Stimulated activated CD4-positive, alpha-beta T cell treated with anti-CD3 and anti-CD28 coated beads, Interleukin-2, amount 100 ng/mL, for 4 hours (primary cell): ENCODE results near the gene TMEM179.
A peak's percentile ranks its signal among the peaks of the same experiment; 100 is the strongest.

Experiments used
- DNase-seq: peaks from one replicate; pipeline ENCODE4 v3.0.0-alpha.2; 2020; ENCODE audit warnings: low read depth

The TMEM179 gene

GRCh38 chr14:104569435-104569834, 35.1 kb downstream of the TMEM179 start:
- DNase-seq = no peak

- no peak for DNase-seq
Observed at GRCh38 chr14:104568620-104569019, 36.0 kb downstream of the TMEM179 start.

- DNase-seq = no peak
Observed at GRCh38 chr14:104567957-104568225, 36.7 kb downstream of the TMEM179 start.

DNA sequence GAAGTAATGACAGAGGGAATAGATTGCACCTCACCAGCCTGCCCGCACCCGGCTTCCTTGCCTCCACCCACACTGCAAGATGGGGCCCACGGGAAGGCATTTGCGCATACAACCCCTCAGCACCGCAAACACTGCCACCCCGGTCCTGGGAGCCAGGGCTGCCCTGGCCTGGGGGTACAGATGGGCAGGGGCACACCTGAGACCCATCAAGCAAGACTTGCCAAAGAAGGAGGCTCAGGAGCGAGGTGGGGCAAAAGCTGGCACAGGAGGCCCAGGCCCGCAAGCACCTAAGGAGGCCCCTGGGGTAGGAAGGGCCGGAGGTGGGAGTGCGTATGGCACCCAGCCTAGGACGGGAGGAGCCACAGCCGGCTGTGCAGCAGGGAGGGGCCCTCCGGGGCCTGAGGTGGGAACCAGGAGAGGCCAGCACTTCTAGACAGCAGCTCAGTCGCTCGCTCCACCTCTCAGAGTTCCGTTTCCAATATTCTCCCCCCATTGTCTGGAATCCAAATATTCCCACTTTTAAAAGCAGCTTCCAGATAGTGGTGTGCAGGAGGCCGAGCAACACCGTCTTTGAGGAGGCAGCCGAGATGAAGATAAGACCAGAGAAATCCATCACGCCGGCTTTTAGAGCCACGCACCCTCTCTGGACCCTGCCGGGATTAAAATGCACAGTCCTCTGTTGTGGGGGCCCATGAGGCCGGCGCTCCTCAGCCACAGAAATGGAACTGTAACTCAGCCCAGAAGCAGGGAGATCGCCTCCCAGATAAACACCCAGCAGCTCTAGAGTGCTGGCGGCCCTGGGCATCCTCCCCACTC, 37.2 kb downstream of the TMEM179 start:
- DNase-seq = no peak

DNA sequence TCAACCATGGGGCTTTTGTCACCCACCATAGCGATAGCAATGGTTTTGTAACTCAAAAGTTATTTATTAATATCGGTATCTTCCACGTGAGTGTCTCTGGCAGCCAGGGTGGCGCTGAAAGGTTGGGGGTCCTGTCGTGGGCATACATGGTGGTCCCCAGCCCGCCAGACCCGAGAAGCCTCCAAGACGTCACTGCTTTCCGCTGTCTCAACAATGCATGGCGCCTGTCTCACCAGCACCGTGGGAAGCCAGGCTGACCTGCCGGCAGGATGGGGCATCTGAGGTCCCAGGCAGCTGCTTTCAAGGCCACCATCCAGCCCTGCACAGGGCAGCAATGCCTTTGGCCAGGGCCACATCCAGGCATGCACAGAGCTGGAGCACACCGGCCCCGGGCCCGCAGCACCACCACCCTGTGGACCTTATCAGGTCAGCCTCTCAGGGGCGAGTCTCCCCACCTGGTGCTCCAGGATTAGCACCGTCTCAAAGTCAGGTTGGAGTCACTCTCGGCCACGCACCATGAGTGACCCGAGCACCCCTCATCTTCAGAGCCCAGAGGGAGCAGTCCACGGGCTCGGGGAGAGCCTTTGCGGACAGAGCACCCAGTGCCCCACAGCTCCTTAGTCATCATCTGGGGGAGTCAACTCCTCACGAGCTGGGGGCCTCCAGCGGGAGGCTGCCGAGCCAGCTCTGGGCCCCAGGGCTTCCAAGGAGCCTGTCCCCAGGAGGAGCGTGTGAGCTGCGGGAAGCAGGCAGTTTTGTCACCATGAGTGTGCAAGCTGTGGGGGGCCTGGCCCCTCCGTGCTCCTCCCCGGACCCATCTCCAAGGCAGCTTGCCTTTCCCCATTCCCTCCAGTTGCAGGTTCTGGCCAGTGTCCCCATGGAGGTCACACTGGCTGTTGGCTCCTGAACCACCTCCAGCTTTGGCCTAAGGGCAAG, 39.6 kb downstream of the TMEM179 start:
- no peak for DNase-seq

DNA sequence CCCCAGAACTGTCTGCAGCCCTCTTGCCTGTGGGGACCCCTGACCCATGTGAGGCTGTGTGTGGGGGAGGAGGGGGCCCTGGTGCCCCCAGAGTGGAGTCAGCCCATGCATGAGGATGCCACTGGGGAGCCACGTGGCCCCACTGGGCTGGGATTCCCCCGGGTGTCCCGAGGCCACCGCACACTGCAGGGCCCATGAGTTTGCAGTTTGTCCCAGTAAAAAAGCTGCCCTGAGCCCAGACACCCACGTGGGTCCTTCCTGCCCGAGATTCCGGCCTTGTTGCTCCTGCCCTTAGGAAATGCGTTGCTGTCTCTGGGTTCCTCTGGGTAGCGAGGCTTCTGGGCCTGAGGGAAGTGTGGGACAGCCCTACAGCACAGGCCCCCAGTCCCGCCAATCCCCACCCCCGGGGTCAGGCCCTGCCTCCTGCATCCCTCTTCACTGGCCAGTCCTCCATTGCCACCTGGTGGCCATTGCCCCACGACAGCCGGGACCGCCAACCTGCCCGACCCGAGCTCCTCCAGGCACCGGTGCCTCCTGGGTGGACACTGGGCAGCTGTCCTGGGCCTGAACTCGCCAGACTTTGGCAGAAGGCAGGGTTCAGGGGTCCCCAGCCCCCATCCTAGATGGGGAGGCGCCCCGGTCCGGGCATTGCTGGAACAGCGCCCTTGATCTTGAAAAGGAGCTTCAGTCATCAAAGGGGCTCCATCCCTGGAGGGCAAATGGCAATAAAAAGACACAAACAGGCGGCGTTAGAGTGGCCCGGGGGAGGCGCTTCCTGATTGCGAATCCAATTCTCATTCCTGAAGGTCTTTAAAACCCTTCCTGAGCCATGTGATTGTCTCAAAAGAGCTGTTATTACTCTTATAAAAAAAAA, 40.6 kb downstream of the TMEM179 start:
- DNase-seq = peak; percentile 53

DNA sequence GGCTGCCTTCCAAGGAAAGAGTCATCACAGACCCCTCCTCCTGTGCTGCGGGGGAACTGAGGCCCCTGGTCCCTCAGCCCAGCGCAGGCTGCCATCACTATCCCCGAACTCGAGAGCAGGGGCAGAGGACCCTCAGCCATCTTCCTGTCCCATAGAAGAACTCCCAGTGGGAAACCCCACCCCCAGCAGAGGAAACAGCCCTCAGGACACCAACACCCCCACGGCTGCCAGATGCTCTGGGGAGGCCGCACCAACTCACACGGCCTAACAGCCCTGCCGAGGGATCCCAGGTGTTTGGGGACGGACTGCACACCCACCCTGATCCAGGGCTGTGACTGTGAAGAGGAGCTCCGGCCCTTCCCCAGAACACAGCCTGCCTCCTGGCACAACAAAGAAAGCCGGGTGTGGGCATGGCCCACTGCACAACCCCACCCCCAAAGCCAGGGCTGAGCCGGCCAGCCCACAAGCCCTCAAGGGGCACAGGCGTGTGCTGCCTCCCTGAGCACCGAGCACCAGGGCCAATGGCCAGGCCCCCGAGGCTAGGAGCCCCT, 41.3 kb downstream of the TMEM179 start:
- no peak for DNase-seq

- no peak for DNase-seq
Observed at GRCh38 chr14:104562606-104563005, 42.0 kb downstream of the TMEM179 start.

GRCh38 chr14:104561632-104562495, 42.7 kb downstream of the TMEM179 start:
- no peak for DNase-seq

DNA sequence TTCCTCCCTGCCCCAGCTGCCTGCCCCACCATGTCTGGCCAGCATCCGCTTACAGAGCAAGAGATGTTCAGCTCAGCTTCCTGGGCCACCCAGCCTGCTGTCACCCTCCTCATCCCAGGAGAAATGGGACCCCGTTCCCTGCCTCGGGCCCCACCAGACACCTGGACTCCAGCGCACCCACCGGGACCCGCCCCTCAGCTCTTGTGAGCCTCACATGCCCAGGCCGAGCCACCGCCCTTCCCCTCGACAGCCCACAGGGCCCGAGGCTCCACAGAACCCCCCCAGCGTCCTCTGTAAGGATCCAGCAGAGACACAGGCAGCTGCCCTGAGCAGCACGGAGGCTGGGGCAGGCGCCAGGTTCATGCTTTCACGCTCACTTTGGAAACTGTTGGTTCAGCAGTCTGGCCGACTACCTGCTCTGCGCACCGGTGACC, 43.4 kb downstream of the TMEM179 start:
- DNase-seq = no peak

DNA sequence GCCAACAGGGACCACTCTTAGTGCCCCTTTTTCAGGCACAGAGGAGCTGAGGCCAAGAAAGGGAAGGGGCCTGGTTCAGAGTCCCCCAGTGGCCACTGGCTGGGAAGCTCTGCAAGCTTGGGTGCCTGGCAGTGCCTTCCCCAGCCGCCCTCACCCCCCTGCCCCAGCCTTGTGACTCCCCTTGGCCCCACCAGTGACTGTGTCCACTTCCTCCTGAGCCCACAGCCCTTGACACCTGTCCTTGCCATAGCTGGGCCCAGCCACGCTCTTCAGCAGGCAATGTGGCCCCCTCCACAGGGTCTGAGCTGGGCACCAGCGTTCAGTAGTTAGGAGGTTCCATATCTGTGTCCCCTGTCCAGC, 44.0 kb downstream of the TMEM179 start:
- no peak for DNase-seq

- DNase-seq = no peak
Observed at GRCh38 chr14:104559804-104560585, 44.6 kb downstream of the TMEM179 start.

DNA sequence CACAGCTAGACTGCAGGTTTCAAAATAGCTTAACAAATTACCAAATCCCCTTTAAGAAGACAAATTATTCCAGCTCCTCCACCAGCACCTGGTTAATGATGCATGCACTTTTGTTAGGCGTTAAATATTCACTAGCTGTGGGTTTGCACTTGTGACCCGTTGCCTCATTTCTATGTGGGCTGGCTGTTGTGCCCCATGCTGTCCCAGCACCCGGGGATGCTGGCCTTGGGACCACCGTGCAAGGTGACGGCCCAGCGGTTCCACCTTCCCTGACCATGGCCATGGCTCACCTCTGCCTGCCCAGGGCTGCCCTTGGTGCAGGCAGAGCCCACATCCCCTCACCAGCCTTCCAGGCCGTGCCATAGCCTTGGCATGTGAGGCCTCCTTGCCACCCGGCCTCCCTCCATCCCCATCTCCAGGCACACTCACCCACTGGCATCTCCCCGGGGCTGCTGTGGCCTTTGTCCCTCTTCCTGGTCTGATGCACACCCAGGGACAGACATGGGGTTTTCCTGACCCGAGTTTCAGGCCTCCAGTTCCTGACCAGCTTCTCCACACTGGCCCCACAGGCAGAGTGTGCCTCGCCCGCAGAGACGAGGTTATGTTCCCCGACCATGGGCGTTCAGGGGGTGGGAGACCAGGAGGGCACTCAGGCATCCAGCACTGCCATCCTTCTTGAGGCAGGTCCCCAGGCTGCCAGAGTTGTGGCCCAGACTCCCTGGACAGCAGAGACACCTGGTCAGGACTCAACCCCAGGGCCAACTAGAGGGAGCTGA, 45.4 kb downstream of the TMEM179 start:
- no peak for DNase-seq

DNA sequence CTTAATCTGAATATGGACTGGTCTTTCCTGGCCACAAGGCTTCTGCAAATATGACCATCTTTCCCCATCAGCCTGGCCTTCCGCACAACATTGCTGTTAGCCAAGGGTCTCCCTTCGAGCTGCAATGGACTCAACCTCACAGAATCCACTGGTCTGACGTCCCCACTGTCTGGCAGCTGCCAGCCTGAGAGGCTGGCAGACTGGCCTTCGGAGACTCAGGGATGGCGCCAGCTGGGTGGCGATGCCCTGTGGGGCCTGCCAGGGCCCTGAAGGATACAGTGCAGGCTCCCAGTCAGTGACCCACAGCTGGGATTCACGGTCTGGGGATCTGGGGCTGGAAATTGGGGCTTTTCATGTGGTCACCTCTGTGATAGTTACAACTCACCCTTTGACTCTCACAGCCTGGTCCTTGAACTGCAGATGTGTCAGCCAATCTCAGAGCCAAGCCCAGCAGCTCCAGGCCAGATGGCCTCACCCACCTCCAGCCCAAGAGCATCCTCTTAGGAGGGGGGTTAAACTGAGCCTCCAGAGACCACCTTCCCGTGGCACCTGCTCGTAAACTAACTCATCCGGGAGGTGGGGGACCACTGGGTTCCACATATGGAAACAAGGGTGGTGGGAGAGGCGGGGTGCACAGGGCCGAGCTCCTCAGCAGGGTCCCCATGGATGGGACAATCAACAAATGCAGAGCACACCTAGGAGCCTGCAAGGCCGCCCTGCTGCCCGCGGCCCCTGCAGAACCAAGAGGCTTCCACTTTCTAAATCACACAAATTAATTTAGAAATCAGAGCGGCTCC, 46.1 kb downstream of the TMEM179 start:
- no peak for DNase-seq

GRCh38 chr14:104557766-104558165, 46.8 kb downstream of the TMEM179 start:
- DNase-seq = no peak

GRCh38 chr14:104557086-104557485, 47.5 kb downstream of the TMEM179 start:
- no peak for DNase-seq

GRCh38 chr14:104556256-104557021, 48.1 kb downstream of the TMEM179 start:
- DNase-seq = no peak
